SK-N-SH (cell line): ENCODE results near the gene CDKN3. TPM values are rescaled to one million over a fixed set of nuclear protein-coding genes. Genes with fewer than 3 reads are reported as not detected.

Experiments
- CTCF ChIA-PET: fragments of 300-600, 350-600 bp; formaldehyde crosslinking; extraction: SDS; loops from one replicate; lab custom pipeline; 2021; lab: Yijun Ruan, JAX
- POLR2A ChIA-PET: fragments of 350-600 bp; sonication (Branson Sonifier 250); formaldehyde crosslinking; extraction: SDS; loops from one replicate; lab custom pipeline; 2020; ENCODE audit warnings: antibody characterized with exemption, inconsistent platforms; lab: Yijun Ruan, JAX
- DNase-seq: peaks from one replicate; pipeline ENCODE4 v3.0.0; 2012
- H2AFZ ChIP-seq: fragments of 200-600 bp; sonication (generic); 2 replicates; pipeline ENCODE4 v1.8.1; 2016; ENCODE audit warnings: antibody characterized with exemption, mild to moderate bottlenecking, low read depth
- H3F3A ChIP-seq: fragments of 200-600 bp; sonication (generic); replicated peaks from 2 replicates; pipeline ENCODE3; 2016; ENCODE audit warnings: antibody characterized with exemption, mild to moderate bottlenecking; ENCODE audit not compliant: insufficient read depth
- H3K27ac ChIP-seq, 2 experiments: fragments of 200-500 bp in 1 of 2; fragments of 200-600 bp in 1 of 2; sonication (Bioruptor generic) in 1 of 2; sonication (generic), shearing (Covaris generic) in 1 of 2; 2 replicates each; pipeline versions ENCODE4 v1.5.1 to v1.6.1; 2014 to 2016; ENCODE audit warnings: low read depth in 2 of 2, inconsistent platforms in 1 of 2, low read length in 1 of 2, mild to moderate bottlenecking in 1 of 2, mixed read lengths in 1 of 2
- H3K27me3 ChIP-seq: fragments of 200-600 bp; sonication (generic), shearing (Covaris generic); 2 replicates; pipeline ENCODE4 v1.6.1; 2016; ENCODE audit warnings: mixed run types; ENCODE audit not compliant: insufficient read depth
- H3K36me3 ChIP-seq, 2 experiments: fragments of 200-500 bp in 1 of 2; fragments of 200-600 bp in 1 of 2; sonication (Bioruptor generic) in 1 of 2; sonication (generic) in 1 of 2; replicated peaks in 1 of 2; 2 replicates each; pipeline versions ENCODE3 to v1.5.1; 2014 to 2016; ENCODE audit warnings: low read length in 1 of 2, mild to moderate bottlenecking in 1 of 2; ENCODE audit not compliant: insufficient read depth in 2 of 2, control insufficient read depth in 1 of 2
- H3K4me1 ChIP-seq, 2 experiments: fragments of 200-500 bp in 1 of 2; fragments of 200-600 bp in 1 of 2; sonication (Bioruptor generic) in 1 of 2; sonication (generic), shearing (Covaris generic) in 1 of 2; 2 replicates each; pipeline versions ENCODE4 v1.5.1 to v1.6.1; 2014 to 2016; ENCODE audit warnings: low read depth in 1 of 2, low read length in 1 of 2, mixed run types in 1 of 2; ENCODE audit not compliant: insufficient read depth in 2 of 2, control insufficient read depth in 1 of 2
- H3K4me2 ChIP-seq: fragments of 200-600 bp; sonication (generic), shearing (Covaris generic); 2 replicates; pipeline ENCODE4 v1.6.1; 2017; ENCODE audit warnings: mixed run types
- H3K4me3 ChIP-seq, 2 experiments: fragments of 200-500 bp in 1 of 2; fragments of 200-600 bp in 1 of 2; sonication (Bioruptor generic) in 1 of 2; sonication (generic), shearing (Covaris generic) in 1 of 2; 2 replicates each; pipeline versions ENCODE4 v1.5.1 to v1.8.1; 2014 to 2016; ENCODE audit warnings: low read depth in 2 of 2, inconsistent platforms in 1 of 2, low read length in 1 of 2, mild to moderate bottlenecking in 1 of 2, mixed read lengths in 1 of 2, moderate library complexity in 1 of 2
- H3K79me2 ChIP-seq: fragments of 200-600 bp; sonication (generic); 2 replicates; pipeline ENCODE4 v1.8.1; 2017; ENCODE audit warnings: mild to moderate bottlenecking; ENCODE audit not compliant: insufficient read depth
- H3K9ac ChIP-seq: fragments of 200-600 bp; sonication (generic); 2 replicates; pipeline ENCODE4 v1.6.1; 2017; ENCODE audit warnings: mixed run types
- H3K9me2 ChIP-seq: fragments of 200-600 bp; sonication (generic); 2 replicates; pipeline ENCODE4 v1.6.1; 2017; ENCODE audit warnings: mixed run types
- H3K9me3 ChIP-seq: fragments of 200-600 bp; sonication (generic); 2 replicates; pipeline ENCODE4 v1.6.1; 2017; ENCODE audit warnings: mixed run types, mild to moderate bottlenecking, moderate library complexity
- H4K20me1 ChIP-seq: fragments of 200-600 bp; sonication (generic); 2 replicates; pipeline ENCODE4 v1.6.1; 2017; ENCODE audit warnings: mild to moderate bottlenecking, mixed run types; ENCODE audit not compliant: insufficient read depth
- EZH2phosphoT487 ChIP-seq: fragments of 200-600 bp; sonication (generic); IDR thresholded peaks from 2 replicates; pipeline ENCODE4 v1.6.1; 2017; ENCODE audit warnings: low read depth, mixed run types, mild to moderate bottlenecking, antibody characterized with exemption, moderate library complexity, borderline replicate concordance
- NRF1 ChIP-seq: IDR thresholded peaks from 2 replicates; pipeline ENCODE4 v1.6.1; 2012; ENCODE audit warnings: low read depth, mild to moderate bottlenecking, low read length
- REST ChIP-seq: IDR thresholded peaks from 2 replicates; pipeline ENCODE4 v1.6.1; 2012; ENCODE audit warnings: mild to moderate bottlenecking, low read depth, low read length, moderate library complexity
- USF2 ChIP-seq: fragments of 150-350 bp; IDR thresholded peaks from 2 replicates; pipeline ENCODE4 v1.6.1; 2017; ENCODE audit warnings: antibody characterized with exemption, low read length, low read depth, borderline replicate concordance
- WGBS: methylation state at CpG from one replicate; pipeline ENCODE4 v1.1.6; 2017; ENCODE audit warnings: low lambda C conversion rate; 5-methylcytosine and 5-hydroxymethylcytosine counted together
- polyA plus RNA-seq, 3 experiments: library from polyadenylated mRNA; depleted of rRNA; stranded (reverse); fragments of >200 nt; gene quantifications; 2 replicates each; pipeline ENCODE4 v1.2.3, GENCODE V29; 2012
- TF ChIP-seq, protein P1 (sequence below): fragments of 150-350 bp; IDR thresholded peaks from 2 replicates; pipeline ENCODE4 v1.6.1; 2016; ENCODE audit warnings: mild to moderate bottlenecking, low read depth, low read length
- TF ChIP-seq, protein P2 (sequence below): IDR thresholded peaks from 2 replicates; pipeline ENCODE4 v1.4.0; 2012; ENCODE audit warnings: low read depth, borderline replicate concordance
- TF ChIP-seq, protein P3 (sequence below): fragments of 200-600 bp; sonication (generic); IDR thresholded peaks from 2 replicates; pipeline ENCODE4 v1.6.1; 2017; ENCODE audit warnings: antibody characterized with exemption, mild to moderate bottlenecking, moderate library complexity

The CDKN3 gene
- polyA plus RNA-seq, 1 of the 3 experiments (the other 2 are of a cell fraction): 26.7 TPM

DNA sequence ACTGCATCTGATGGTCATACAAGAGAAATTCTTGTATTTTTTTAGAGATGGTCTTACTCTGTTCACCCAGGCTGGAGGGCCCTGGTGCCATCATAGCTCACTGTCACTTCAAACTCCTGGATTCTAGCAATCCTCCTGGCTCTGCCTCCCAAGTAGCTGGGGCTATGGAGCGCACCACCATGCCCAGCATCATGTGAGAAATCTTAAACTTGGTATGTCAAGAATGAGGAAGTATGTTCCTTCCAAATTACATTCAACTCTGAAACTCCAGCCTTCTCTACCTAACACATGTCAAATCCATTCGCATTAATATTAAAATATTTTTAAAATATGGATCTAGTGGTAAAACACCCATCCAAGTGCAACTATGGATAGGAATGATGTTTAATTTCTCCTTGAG, 27.5 kb upstream of the CDKN3 start:
- DNase-seq: no peak
- Histone ChIP-seq H3K79me2 (no peaks in the 10 kb centered on the region), H3F3A (peaks cover 3% of the 10 kb centered on the region), H3K27me3 (no peaks in the 10 kb centered on the region), H4K20me1 (no peaks in the 10 kb centered on the region), H3K36me3 (no peaks in the 10 kb centered on the region), H3K9me3 (no peaks in the 10 kb centered on the region), H3K27ac (no peak overlapping the region), H3K9me2 (no peaks in the 10 kb centered on the region), H2AFZ (no peak overlapping the region), H3K4me3 (no peak overlapping the region), H3K9ac (no peak overlapping the region), H3K4me1 (peaks cover 7 to 18% of the 10 kb centered on the region in 2 experiments; a peak in 2 of 4 replicates), H3K4me2 (no peak overlapping the region)
- ChIA-PET POLR2A (no interaction called here), CTCF (no interaction called here)
- WGBS: 86% methylated on average over 2 of the region's 2 CpGs
- TF ChIP-seq, protein P1, sequence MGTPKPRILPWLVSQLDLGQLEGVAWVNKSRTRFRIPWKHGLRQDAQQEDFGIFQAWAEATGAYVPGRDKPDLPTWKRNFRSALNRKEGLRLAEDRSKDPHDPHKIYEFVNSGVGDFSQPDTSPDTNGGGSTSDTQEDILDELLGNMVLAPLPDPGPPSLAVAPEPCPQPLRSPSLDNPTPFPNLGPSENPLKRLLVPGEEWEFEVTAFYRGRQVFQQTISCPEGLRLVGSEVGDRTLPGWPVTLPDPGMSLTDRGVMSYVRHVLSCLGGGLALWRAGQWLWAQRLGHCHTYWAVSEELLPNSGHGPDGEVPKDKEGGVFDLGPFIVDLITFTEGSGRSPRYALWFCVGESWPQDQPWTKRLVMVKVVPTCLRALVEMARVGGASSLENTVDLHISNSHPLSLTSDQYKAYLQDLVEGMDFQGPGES: no peak
- no peak for TF ChIP-seq EZH2phosphoT487
- no peak for TF ChIP-seq NRF1
- TF ChIP-seq, protein P2, sequence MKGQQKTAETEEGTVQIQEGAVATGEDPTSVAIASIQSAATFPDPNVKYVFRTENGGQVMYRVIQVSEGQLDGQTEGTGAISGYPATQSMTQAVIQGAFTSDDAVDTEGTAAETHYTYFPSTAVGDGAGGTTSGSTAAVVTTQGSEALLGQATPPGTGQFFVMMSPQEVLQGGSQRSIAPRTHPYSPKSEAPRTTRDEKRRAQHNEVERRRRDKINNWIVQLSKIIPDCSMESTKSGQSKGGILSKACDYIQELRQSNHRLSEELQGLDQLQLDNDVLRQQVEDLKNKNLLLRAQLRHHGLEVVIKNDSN: no peak
- TF ChIP-seq USF2: no peak
- TF ChIP-seq, protein P3, sequence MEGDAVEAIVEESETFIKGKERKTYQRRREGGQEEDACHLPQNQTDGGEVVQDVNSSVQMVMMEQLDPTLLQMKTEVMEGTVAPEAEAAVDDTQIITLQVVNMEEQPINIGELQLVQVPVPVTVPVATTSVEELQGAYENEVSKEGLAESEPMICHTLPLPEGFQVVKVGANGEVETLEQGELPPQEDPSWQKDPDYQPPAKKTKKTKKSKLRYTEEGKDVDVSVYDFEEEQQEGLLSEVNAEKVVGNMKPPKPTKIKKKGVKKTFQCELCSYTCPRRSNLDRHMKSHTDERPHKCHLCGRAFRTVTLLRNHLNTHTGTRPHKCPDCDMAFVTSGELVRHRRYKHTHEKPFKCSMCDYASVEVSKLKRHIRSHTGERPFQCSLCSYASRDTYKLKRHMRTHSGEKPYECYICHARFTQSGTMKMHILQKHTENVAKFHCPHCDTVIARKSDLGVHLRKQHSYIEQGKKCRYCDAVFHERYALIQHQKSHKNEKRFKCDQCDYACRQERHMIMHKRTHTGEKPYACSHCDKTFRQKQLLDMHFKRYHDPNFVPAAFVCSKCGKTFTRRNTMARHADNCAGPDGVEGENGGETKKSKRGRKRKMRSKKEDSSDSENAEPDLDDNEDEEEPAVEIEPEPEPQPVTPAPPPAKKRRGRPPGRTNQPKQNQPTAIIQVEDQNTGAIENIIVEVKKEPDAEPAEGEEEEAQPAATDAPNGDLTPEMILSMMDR: no peak
- no peak for TF ChIP-seq REST
